Activated CD4-positive, alpha-beta memory T cell treated with anti-CD3 and anti-CD28 coated beads for 36 hours (primary cell): Measurements from ENCODE around the gene UNC13B. TPM values are rescaled to one million over a fixed set of nuclear protein-coding genes. Genes with fewer than 3 reads are reported as not detected.

ENCODE experiments used
- CTCF ChIA-PET: fragments of 350-600 bp; sonication (Branson Sonifier 250); formaldehyde crosslinking; loops from one replicate; lab custom pipeline; 2021; ENCODE audit warnings: antibody characterized with exemption, inconsistent platforms; lab: Charles Lee
- POLR2A ChIA-PET: fragments of 350-600 bp; sonication (Branson Sonifier 250); formaldehyde crosslinking; loops from one replicate; lab custom pipeline; 2021; ENCODE audit warnings: antibody characterized with exemption; lab: Charles Lee
- DNase-seq: peaks from one replicate; pipeline ENCODE4 v3.0.0-alpha.2; 2020
- H3K27ac Mint-ChIP-seq: one replicate; pipeline ENCODE4 v1.8.0; 2021; ENCODE audit warnings: mixed read lengths
- H3K27me3 Mint-ChIP-seq: one replicate; pipeline ENCODE4 v1.8.0; 2021; ENCODE audit warnings: mixed read lengths
- H3K36me3 Mint-ChIP-seq: one replicate; pipeline ENCODE4 v1.8.0; 2021; ENCODE audit warnings: mixed read lengths
- H3K4me1 Mint-ChIP-seq: one replicate; pipeline ENCODE4 v1.8.0; 2021; ENCODE audit warnings: low read depth, mixed read lengths
- H3K4me3 Mint-ChIP-seq: one replicate; pipeline ENCODE4 v1.8.0; 2021; ENCODE audit warnings: mild to moderate bottlenecking, mixed read lengths
- H3K9me3 Mint-ChIP-seq: one replicate; pipeline ENCODE4 v1.8.0; 2021; ENCODE audit warnings: mixed read lengths
- intact Hi-C: fragments of 100-400 bp; cut with micrococcal nuclease; formaldehyde crosslinking; loops from one replicate; pipeline ENCODE4 v1.15.1; 2023
- total RNA-seq, 2 experiments: library from RNA; stranded (reverse); gene quantifications; one replicate each; pipeline ENCODE4 v1.2.3, GENCODE V29; 2021

UNC13B gene
- total RNA-seq, 2 experiments from 2014 or later = 3.6 to 4.6 TPM

- no peak overlapping the region for H3K4me3 Mint-ChIP-seq
- no peaks in the 10 kb centered on the region for H3K27me3 Mint-ChIP-seq
- H3K36me3 Mint-ChIP-seq = no peaks in the 10 kb centered on the region
- intact Hi-C loops = no loop called here
- peaks cover 6% of the 10 kb centered on the region for H3K4me1 Mint-ChIP-seq
- no peak overlapping the region for H3K27ac Mint-ChIP-seq
- no peak for DNase-seq
- ChIA-PET CTCF (interaction anchor here (0.7 kb wide), 2 partner anchors 23 to 419 kb away, joined by 3 to 4 read pairs; no protein-coding TSS in a partner anchor), POLR2A (no interaction called here)
- no peaks in the 10 kb centered on the region for H3K9me3 Mint-ChIP-seq
Measured at GRCh38 chr9:35318741-35319140, 156.9 kb downstream of the UNC13B start.

GRCh38 chr9:35322075-35322885, 160.5 kb downstream of the UNC13B start:
- H3K9me3 Mint-ChIP-seq = no peaks in the 10 kb centered on the region
- peak; percentile 16 for DNase-seq
- H3K4me1 Mint-ChIP-seq = peaks cover 6% of the 10 kb centered on the region
- H3K27ac Mint-ChIP-seq = no peak overlapping the region
- no peak overlapping the region for H3K4me3 Mint-ChIP-seq
- H3K27me3 Mint-ChIP-seq = no peaks in the 10 kb centered on the region
- ChIA-PET POLR2A (no interaction called here), CTCF (interaction anchor here (1.0 kb wide), 1 partner anchor 423 kb away, joined by 3 read pairs; no protein-coding TSS in a partner anchor)
- no peaks in the 10 kb centered on the region for H3K36me3 Mint-ChIP-seq
- intact Hi-C loops = no loop called here

GRCh38 chr9:35324966-35325365, 163.2 kb downstream of the UNC13B start:
- no peak for DNase-seq
- Mint-ChIP-seq H3K27me3 (peaks cover 2% of the 10 kb centered on the region), H3K4me1 (peaks cover 6% of the 10 kb centered on the region), H3K9me3 (no peaks in the 10 kb centered on the region), H3K36me3 (no peaks in the 10 kb centered on the region), H3K4me3 (no peak overlapping the region), H3K27ac (no peak overlapping the region)
- POLR2A ChIA-PET = no interaction called here
- CTCF ChIA-PET = interaction anchor here (0.6 kb wide), 1 partner anchor 105 kb away, joined by 3 read pairs; no protein-coding TSS in a partner anchor
- intact Hi-C loops = no loop called here

GRCh38 chr9:35333551-35333950, 171.7 kb downstream of the UNC13B start:
- intact Hi-C loops = no loop called here
- POLR2A ChIA-PET = no interaction called here
- Mint-ChIP-seq H3K27me3 (no peaks in the 10 kb centered on the region), H3K36me3 (no peaks in the 10 kb centered on the region), H3K27ac (no peak overlapping the region), H3K9me3 (no peaks in the 10 kb centered on the region), H3K4me1 (no peaks in the 10 kb centered on the region), H3K4me3 (no peak overlapping the region)
- DNase-seq = no peak
- CTCF ChIA-PET = no interaction called here

- ChIA-PET CTCF (no interaction called here), POLR2A (no interaction called here)
- intact Hi-C loops = no loop called here
- no peaks in the 10 kb centered on the region for H3K9me3 Mint-ChIP-seq
- no peaks in the 10 kb centered on the region for H3K27me3 Mint-ChIP-seq
- no peak overlapping the region for H3K27ac Mint-ChIP-seq
- no peaks in the 10 kb centered on the region for H3K4me1 Mint-ChIP-seq
- no peak for DNase-seq
- no peaks in the 10 kb centered on the region for H3K36me3 Mint-ChIP-seq
- no peak overlapping the region for H3K4me3 Mint-ChIP-seq
Measured at GRCh38 chr9:35335164-35335563, 173.4 kb downstream of the UNC13B start.

- intact Hi-C loops = no loop called here
- Mint-ChIP-seq H3K4me1 (no peaks in the 10 kb centered on the region), H3K27ac (no peak overlapping the region), H3K9me3 (no peaks in the 10 kb centered on the region), H3K36me3 (no peaks in the 10 kb centered on the region), H3K4me3 (no peak overlapping the region), H3K27me3 (no peaks in the 10 kb centered on the region)
- ChIA-PET POLR2A (no interaction called here), CTCF (interaction anchor here (1.2 kb wide), 1 partner anchor 216 kb away, joined by 3 read pairs; no protein-coding TSS in a partner anchor)
- DNase-seq = no peak
Measured at GRCh38 chr9:35338086-35338485, 176.3 kb downstream of the UNC13B start.

- CTCF ChIA-PET = interaction anchor here (1.2 kb wide), 1 partner anchor 215 kb away, joined by 3 read pairs; no protein-coding TSS in a partner anchor
- no peak overlapping the region for H3K27ac Mint-ChIP-seq
Measured at GRCh38 chr9:35338561-35339274, 176.9 kb downstream of the UNC13B start.

GRCh38 chr9:35340046-35340445, 178.2 kb downstream of the UNC13B start:
- Mint-ChIP-seq H3K36me3 (no peaks in the 10 kb centered on the region), H3K9me3 (no peaks in the 10 kb centered on the region), H3K27ac (no peak overlapping the region), H3K4me1 (no peaks in the 10 kb centered on the region), H3K4me3 (no peak overlapping the region), H3K27me3 (peaks cover 2% of the 10 kb centered on the region)
- ChIA-PET POLR2A (no interaction called here), CTCF (no interaction called here)
- DNase-seq = no peak
- intact Hi-C loops = no loop called here

More at GRCh38 chr9:35338561-35339274, 176.9 kb downstream of the UNC13B start:
- POLR2A ChIA-PET = no interaction called here
- Mint-ChIP-seq H3K4me1 (no peaks in the 10 kb centered on the region), H3K27me3 (peaks cover 2% of the 10 kb centered on the region), H3K36me3 (no peaks in the 10 kb centered on the region), H3K9me3 (no peaks in the 10 kb centered on the region), H3K4me3 (no peak overlapping the region)
- intact Hi-C loops = no loop called here
- no peak for DNase-seq

- Mint-ChIP-seq H3K27me3 (peaks cover 2% of the 10 kb centered on the region), H3K36me3 (no peaks in the 10 kb centered on the region), H3K27ac (no peak overlapping the region), H3K9me3 (no peaks in the 10 kb centered on the region), H3K4me3 (no peak overlapping the region), H3K4me1 (no peaks in the 10 kb centered on the region)
- no peak for DNase-seq
- intact Hi-C loops = no loop called here
- ChIA-PET CTCF (no interaction called here), POLR2A (no interaction called here)
Measured at GRCh38 chr9:35341021-35341420, 179.2 kb downstream of the UNC13B start.

GRCh38 chr9:35341585-35341984, 179.8 kb downstream of the UNC13B start:
- H3K4me1 Mint-ChIP-seq = no peaks in the 10 kb centered on the region
- POLR2A ChIA-PET = no interaction called here
- no peaks in the 10 kb centered on the region for H3K36me3 Mint-ChIP-seq
- H3K27me3 Mint-ChIP-seq = peaks cover 2% of the 10 kb centered on the region
- intact Hi-C loops = no loop called here
- CTCF ChIA-PET = no interaction called here
- no peak overlapping the region for H3K4me3 Mint-ChIP-seq
- DNase-seq = no peak
- H3K9me3 Mint-ChIP-seq = no peaks in the 10 kb centered on the region
- no peak overlapping the region for H3K27ac Mint-ChIP-seq

- intact Hi-C loops = no loop called here
- Mint-ChIP-seq H3K9me3 (no peaks in the 10 kb centered on the region), H3K4me1 (no peaks in the 10 kb centered on the region), H3K4me3 (no peak overlapping the region), H3K27me3 (peaks cover 2% of the 10 kb centered on the region), H3K27ac (no peak overlapping the region), H3K36me3 (no peaks in the 10 kb centered on the region)
- DNase-seq = no peak
- ChIA-PET POLR2A (no interaction called here), CTCF (no interaction called here)
Measured at GRCh38 chr9:35342221-35342958, 180.6 kb downstream of the UNC13B start.

GRCh38 chr9:35348109-35348508, 186.3 kb downstream of the UNC13B start:
- Mint-ChIP-seq H3K4me1 (no peaks in the 10 kb centered on the region), H3K27me3 (peaks cover 2% of the 10 kb centered on the region), H3K9me3 (no peaks in the 10 kb centered on the region), H3K27ac (no peak overlapping the region), H3K36me3 (no peaks in the 10 kb centered on the region), H3K4me3 (no peak overlapping the region)
- POLR2A ChIA-PET = no interaction called here
- no peak for DNase-seq
- intact Hi-C loops = no loop called here
- CTCF ChIA-PET = no interaction called here
